Posterior vena cava (tissue), 2 donors: ENCODE measurements around the gene ARHGEF28. TPM values are rescaled to one million over a fixed set of nuclear protein-coding genes. Genes with fewer than 3 reads are reported as not detected.
A peak's percentile ranks its signal among the peaks of the same experiment; 100 is the strongest.

Experiments used
- DNase-seq: peaks from one replicate; pipeline ENCODE4 v3.0.0-alpha.2; 2020; ENCODE audit warnings: low spot score
- intact Hi-C, 2 donors: fragments of 100-400 bp; cut with DNase I; formaldehyde crosslinking; loops; one replicate each; pipeline versions ENCODE4 v1.14.1 to v1.14.2; 2022 to 2023
- total RNA-seq, 2 donors: library from RNA; stranded (reverse); fragmentation: NEBNext Ultra II Directional; extraction: Animal tissue kit (Norgen Biotek cat#: 25700); gene quantifications; one replicate each; pipeline ENCODE4 v1.2.1, GENCODE V29; 2021
- donor health status: DM: yes; HTN: yes; CAD: no.
- donor health status: DM: yes; HTN: yes; CAD: no.

ARHGEF28 gene
- total RNA-seq, 2 donors from 2014 or later = 12.7 to 13.0 TPM

DNA sequence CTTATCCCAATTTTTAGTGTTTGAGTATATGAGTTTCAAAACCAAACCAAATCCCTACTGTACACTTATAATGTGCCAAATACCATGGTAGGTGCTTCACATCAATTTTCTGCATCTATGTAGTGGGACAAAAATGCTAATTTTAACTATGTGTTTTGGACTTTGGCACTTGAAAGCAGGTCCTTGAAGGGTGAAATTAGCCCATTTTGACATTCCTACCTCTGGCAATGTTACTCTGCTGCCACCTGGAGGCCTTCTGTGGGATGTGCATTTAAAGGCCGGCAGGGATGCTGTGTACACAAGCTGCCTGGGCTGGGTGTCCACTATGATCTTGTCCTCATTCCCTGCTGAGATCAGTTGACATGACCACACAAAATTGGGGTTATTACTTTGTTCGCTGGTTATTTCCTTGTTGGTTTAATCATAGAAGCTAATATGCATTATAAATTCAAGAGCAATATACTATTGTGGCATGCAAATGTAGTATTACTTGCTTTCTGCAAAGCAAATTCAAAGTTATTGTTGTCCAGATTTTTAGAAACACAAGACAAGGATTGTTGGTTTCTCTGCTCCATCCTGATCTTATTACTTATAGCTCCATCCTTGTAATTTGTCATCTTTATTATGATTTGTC, 166.8 kb downstream of the ARHGEF28 start:
- peak; percentile 87 for DNase-seq
- intact Hi-C loops = loop anchor here (5.0 kb wide), 2 partner anchors 201 to 206 kb away; no protein-coding TSS in a partner anchor

DNA sequence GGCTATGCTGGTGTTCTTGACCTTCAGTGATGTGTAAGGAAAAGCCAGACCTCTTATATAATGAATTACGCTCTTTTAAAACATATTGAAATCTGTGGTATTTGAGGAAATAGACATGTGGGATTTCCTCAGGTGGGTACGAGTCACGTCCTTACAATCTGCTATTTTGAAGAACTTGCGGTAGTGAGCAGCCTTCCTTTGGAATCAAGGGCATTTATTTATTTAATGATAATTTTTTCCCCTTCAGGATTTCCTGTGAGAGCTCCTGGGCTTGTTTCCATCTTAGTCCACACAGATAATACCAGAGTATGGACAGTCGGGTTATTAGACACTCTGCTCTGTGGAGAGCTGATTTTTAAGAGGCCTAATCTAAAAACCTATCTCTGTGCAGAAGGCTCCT, 167.9 kb downstream of the ARHGEF28 start:
- no peak for DNase-seq
- intact Hi-C loops = loop anchor here (5.0 kb wide), 2 partner anchors 202 to 207 kb away; no protein-coding TSS in a partner anchor

DNA sequence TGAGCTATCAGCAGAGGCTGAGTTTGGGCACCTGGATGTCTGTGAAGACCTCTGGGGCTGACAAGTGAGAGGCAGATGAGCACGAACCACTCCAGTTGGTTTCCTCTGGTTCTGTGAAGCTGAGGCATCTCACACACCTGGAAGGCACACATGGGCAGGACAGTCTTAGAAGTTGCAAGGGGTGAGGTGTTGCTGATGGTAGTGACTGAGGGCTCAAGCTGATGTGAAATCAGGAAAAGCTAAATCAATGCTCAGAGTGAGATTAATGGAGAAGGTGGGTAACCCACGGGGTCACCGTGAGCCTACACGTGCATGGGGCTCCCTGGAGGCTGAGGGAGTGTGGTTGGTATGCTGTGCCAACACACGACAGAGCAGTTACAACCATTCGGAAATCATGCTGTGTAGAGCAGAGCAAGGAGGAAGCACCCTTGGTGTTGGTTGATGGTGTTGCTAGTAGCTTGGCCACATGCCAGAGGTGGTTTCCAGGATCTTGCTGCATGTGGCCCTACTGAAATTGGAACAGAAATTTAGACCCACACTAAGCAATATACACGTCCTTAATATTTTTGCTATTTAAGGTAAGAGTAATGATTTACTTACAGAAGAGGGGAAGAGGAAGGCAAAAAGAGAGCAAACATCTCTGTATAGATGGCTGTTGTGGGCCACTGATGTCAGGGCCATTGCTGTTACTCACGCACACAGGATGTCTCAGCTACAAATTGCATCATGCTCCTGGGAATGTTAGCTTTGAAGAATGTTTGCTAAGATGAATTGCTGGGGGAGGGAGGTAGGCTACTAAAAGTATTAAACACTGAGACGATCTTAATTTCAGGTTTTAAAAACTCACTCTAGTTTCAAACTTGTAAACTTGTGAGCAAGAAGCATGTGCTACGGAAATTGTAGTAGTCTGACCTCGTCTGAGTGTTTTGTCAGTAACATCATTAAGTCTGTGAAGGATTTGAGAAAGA, 170.5 kb downstream of the ARHGEF28 start:
- DNase-seq = no peak
- intact Hi-C loops = loop anchor here in 1 of 2 donors (2.0 to 5.0 kb wide), 2 partner anchors 20 to 269 kb away; no protein-coding TSS in a partner anchor

DNA sequence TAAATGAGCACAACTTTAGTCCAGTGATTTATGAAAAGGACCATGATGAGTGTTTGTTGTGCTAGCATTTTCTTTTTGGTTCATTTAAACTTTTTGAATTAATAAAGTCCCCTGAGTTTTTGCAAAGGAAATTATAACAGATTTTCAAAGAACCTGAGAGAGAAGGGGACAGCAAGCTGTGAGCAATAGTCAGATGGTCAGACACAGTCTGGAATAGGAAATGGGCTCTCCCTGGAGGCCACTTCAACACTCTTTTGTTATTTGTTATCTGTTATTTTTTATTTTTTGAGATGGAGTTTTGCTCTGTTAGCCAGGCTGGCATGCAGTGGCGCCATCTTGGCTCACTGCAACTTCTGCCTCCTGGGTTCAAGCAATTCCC, 171.1 kb downstream of the ARHGEF28 start:
- intact Hi-C loops = loop anchor here in 1 of 2 donors (2.0 to 5.0 kb wide), 2 partner anchors 20 to 270 kb away; no protein-coding TSS in a partner anchor
- DNase-seq = no peak

DNA sequence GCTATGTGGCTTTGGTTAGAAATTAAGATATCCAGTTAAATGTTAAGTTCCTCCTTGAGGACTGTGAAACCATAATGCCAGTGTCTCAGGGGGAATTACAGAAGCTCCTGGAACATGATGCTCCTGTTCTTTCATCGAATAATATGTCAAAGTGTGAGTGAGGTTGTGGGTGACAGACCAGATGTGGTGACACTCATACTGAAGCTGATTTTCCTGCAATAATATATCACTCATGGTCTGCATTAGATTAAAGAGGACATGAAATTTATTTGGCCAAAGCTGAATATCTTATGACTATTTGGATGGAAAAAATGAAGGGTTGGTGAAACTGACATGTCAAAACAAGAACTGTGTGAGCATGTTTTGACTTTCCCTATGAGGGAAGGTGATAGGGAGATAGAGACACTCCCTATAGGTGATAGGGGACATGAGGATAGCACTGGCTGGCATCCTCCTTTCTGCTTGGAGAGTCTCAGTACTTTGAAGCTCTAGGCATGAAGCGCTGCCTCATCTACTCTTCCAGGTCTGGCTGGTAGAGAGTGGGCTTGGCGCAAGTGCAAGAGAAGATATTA, 173.5 kb downstream of the ARHGEF28 start:
- intact Hi-C loops = loop anchor here in 1 of 2 donors (5.0 kb wide), 1 partner anchor 272 kb away; no protein-coding TSS in a partner anchor
- no peak for DNase-seq

DNA sequence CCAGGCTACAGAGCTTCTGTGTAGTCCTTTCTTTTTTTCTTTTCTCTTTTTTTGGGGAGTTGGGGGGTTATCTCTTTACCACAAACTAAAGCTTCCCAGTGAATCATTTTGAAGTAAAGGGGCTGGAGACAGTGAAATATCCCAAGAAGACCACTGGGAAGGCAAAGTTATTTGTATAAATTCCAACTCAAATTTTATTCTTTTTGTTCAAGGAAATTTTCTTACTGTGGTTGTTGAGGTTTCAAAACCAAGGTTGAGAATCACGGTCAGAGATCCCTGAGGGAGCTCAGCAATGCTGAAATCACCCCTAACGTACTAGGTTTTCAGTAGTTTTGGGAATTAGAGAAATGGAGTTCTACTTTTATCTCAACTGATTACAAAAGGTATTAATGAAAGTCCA, 175.7 kb downstream of the ARHGEF28 start:
- DNase-seq = no peak
- intact Hi-C loops = no loop called here

DNA sequence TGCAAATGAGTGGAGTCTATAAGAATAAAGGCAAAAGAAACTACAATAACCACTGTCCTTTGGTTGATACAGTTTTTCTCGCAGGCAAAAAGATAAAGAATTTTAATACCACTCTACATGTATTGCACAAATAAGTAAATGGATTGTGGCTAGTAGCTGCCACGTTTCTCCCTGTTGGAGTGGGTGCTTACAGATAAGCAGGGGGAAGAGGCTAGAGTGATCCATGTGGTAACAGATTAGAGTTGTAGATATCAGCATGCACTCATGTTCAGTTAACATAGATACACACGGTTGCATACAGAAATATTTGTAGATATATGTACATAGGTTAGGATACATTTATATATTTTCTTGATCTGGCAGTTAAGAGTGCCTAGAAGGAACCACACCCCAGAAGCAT, 179.5 kb downstream of the ARHGEF28 start:
- DNase-seq = no peak
- intact Hi-C loops = no loop called here

DNA sequence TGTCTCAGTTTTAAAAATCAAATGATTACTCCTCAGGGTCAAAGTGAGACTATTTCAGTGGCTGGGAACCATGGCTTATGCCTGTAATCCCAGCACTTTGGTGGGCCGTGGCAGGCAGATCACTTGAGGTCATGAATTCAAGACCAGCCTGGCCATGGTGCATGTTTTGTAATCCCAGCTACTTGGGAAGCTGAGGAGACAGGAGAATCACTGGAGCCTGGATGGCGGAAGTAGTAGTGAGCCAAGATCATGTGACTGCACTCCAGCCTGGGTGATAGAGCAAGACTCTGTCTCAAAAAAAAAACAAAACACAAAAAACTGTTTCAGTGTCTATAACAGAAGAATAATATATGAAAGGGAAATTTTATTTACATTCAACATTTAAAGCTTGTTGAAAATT, 182.9 kb downstream of the ARHGEF28 start:
- DNase-seq = no peak
- intact Hi-C loops = no loop called here

DNA sequence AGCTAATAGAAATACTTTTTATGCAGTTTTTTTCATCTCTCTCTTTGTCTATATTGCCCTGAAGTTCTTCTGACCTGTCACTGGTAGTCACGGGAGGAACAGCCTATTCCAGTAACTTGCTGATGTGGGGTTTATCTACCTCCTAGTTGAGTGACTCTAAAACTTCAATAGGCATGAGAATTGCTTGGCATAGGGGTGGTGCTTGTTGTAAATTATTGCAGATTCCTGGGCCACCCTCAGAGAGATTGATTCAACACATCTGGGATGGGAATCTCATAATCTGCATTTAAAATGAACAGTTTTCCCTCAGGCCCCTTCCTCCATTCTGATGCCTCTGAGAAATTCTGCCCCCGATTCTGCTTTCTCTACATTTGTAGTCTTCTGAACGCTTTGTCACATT, 184.4 kb downstream of the ARHGEF28 start:
- no peak for DNase-seq
- intact Hi-C loops = no loop called here

DNA sequence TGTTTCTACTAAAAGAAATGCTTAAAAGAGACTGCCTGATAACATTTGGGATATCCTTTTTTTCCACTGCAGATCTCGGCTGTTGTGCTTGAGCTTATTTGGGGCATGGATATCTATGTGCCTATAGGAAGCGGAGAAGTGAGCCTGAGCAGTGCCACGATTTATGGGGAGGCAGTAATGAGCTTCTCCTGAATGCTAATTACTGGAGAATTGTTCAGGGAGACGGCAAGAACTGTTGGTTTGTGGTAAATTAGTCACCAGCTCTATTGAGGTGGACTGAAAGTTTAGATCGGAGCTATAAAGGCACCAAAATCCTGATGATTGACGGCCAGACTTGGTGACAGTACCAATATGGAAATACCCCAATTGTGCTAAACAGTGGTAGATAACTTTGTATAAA, 186.5 kb downstream of the ARHGEF28 start:
- intact Hi-C loops = no loop called here
- DNase-seq = no peak

DNA sequence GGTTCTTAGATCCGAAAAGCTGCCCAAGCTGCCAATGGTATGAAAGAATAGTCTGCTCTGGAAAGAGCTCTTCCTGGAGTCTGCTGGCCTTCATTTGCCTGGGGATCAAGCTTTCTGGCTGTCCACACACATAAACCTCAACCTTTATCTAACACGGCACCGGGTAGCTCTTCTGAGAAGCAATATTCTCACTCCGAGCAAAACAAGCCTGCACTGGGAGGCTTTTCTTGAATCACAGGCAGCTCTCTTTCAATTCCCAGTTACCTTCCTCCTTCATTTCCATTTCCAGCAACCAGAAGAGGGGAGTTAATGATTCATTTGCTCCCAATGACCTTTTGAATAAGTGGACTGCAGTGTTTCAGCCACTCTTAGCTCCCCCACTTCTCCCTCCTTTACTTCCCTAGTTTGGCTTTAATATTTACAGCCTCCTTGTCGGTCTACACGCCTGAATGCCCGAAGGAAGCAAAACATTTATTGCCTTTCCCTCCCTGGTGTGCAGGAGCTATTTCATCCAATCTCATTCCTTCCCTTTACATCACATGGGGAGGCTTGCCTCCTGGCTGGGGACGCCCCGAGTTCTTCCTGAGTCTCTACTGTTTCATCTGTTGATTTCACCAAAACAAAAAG, 187.1 kb downstream of the ARHGEF28 start:
- DNase-seq = no peak
- intact Hi-C loops = no loop called here

DNA sequence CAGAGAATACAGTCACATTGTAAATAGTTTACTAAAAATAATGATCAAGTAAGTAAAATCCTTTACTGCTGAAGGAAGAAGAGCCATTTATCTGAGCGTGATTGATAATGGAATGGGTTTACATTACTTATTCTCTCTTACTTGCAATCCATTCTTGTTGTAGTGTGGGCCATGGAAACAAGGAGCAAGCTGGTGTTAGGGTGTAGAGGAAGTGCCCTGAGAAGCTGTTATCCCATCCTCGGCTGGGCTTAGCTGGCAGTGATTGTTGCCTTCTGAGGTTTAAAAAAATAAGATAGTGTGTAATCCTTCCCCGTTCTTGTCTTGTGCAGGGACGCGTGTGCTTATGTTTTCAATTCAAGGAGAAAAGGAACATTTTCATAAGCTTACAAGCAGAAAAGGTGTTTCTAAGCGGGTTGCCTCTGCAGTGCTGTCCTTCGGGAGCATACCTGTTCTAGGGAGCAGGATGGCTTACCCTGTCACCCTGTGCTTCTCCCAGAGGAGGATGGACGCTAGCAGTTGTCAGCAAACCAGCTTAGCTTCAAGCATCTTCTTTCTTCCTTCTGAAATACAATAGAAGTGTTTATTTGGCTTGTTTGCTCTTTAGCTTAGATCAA, 188.3 kb downstream of the ARHGEF28 start:
- intact Hi-C loops = no loop called here
- DNase-seq = no peak

DNA sequence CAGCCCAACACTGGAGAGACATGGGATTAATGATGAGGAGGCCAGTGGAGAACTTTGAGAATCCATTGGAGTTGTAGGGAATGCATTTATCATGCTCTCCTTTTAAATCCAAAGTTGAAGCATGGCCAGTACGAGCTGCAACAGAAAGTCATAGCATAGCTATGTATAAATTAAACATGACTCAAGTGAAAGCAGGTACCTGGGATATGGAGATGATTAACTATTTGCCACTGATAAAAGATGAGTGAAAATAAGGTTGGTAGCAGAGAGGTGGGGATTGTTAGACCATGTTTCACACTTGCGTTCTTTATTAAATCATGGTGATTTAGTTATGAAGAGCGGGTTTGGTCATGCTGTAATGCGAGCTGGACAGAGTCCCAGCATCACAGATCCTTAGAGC, 189.6 kb downstream of the ARHGEF28 start:
- intact Hi-C loops = no loop called here
- no peak for DNase-seq

DNA sequence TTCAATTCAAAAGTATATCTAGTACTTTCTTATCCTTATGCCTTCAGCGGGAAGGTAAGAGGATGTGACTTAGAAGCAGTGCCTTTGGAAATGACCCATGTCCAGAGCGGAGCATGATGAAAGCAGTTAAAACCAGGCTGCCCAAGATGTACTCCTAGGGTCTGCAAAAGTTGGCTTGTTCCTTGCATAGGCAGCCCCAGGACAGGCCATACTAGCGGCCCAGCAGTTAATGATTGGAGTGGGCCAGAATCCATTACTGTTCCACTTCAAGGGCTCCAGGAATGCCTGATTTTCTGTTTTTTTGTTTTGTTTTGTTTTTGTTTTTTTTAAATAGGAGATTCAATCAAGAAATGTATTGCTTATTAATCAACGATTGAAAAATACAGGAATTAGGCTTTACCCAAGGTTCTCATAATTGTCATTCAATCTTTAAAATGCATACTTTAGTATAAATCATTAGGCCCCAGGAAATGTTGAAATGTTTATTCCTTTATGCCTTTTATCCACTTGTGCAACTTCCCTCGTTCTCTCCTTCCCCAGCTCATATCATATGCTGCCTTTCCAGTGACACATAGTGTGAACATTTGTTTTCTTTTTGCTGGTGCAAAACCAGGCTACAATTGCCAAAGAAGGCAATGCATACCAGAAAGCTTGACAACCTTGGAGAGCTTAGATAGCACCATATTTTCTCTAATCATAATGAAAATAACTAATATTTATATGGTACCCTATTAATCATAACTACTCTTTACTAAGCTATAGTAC, 190.8 kb downstream of the ARHGEF28 start:
- no peak for DNase-seq
- intact Hi-C loops = no loop called here

DNA sequence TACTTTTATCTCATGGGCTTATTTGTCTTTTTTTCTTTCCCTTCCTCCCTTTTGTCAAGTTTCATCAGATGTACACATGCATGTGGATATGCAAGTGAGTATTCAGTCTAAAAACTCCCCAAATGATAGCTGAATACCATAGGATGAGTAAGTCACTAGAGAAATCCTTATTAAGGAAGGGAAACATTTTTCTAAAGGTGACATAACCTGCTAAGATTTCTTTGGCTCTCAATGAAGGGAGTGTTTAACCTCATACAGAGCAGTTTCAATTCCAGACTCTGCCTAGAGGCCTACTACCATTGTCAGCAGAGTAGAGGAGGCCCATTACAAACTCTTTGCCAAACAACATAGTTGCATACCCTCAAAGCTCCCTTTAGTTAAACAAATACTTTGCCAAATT, 192.4 kb downstream of the ARHGEF28 start:
- intact Hi-C loops = no loop called here
- DNase-seq = no peak

DNA sequence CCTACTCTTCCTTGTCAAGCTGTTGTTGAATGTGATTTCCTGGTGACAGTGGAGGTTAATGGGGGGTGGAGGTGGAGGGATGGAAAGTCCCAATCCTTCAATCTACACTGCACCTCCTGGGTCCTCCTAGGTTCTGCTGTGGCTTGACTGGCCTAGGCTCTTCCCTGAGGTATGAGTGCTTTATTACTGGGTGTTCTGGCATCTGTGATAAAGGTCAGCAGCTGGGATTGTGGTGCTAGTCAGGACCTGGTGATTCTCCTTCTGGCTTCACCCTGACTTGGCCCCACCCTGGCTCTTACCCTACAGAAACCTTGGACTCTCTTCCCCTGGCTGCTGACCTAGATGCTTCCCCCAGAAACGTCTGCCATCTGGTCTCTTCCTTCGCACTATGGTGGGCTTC, 194.3 kb downstream of the ARHGEF28 start:
- DNase-seq = no peak
- intact Hi-C loops = no loop called here

DNA sequence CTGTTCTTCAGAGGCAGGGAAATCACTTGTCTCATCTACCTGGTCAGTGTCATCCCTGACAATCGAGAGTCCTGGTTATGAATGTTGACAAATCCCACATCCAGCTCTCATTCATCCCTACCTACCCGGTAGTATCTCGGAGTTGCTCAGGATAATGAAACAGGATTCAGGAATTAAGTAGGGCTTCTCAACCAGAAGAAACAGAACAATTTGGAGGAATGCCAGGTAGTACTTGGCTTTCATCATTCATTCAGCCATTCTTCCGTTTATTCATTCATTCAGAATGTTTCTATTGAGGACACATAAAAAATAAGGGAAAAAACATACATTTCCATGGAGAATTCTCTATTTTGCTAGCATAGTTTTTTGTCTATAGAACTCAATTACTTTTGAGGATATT, 195.0 kb downstream of the ARHGEF28 start:
- no peak for DNase-seq
- intact Hi-C loops = no loop called here

DNA sequence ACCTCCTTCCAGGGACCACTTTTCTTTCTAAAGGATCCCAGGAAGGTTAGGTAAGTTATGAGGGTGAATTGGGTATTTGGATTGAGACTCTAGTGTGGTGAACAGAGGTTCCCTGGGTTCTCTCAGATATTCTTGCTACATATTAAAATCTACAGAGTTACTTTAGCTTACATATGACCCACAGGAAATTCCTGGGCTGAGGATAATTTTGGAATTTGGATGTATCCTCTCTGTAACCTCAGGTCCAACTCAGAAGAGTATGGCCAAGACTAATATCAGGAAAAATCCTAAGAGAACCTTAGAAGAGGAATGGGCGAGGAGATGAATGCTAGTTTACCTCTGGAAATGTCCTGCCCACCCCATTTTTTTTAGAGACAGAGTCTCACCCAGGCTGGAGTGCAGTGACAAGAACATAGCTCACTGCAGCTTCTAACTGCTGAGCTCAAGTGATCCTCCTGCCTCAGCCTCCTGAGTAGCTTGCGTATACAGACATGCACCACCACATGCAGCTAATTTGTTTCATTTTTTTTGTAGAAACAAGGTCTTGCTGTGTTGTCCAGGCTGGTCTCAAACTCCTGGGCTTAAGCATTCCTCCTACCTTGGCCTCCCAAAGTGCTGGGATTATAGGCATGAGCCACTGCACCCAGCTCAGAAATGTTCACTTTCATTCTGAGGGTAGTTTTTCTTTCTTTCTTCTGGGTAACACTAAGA, 196.4 kb downstream of the ARHGEF28 start:
- DNase-seq = no peak
- intact Hi-C loops = no loop called here
